Neural cell (in vitro differentiated cells): ENCODE measurements around the gene RPL28. TPM values are rescaled to one million over a fixed set of nuclear protein-coding genes. Genes with fewer than 3 reads are reported as not detected.

Source experiments
- H2AFZ ChIP-seq: fragments of 200-600, 300-800 bp; sonication (generic), shearing (Covaris generic); 2 replicates; pipeline ENCODE4 v1.6.0; 2014; ENCODE audit warnings: low read depth, mild to moderate bottlenecking, antibody characterized with exemption, low read length, moderate library complexity
- H3F3A ChIP-seq: fragments of 200-600 bp; shearing (Covaris generic); 2 replicates; pipeline ENCODE4 v1.6.1; 2016; ENCODE audit warnings: mild to moderate bottlenecking, moderate library complexity, mixed read lengths, antibody characterized with exemption, low read length; ENCODE audit not compliant: insufficient read depth, poor library complexity, severe bottlenecking
- H3K27ac ChIP-seq: fragments of 200-600, 300-800 bp; sonication (generic), shearing (Covaris generic); 2 replicates; pipeline ENCODE4 v1.5.1; 2014; ENCODE audit warnings: mild to moderate bottlenecking, low read length, moderate library complexity
- H3K27me3 ChIP-seq: fragments of 300-800, 200-600 bp; sonication (generic), shearing (Covaris generic); 2 replicates; pipeline ENCODE4 v1.6.0; 2014; ENCODE audit warnings: mild to moderate bottlenecking, low read depth, low read length, moderate library complexity; ENCODE audit not compliant: insufficient read depth
- H3K36me3 ChIP-seq: fragments of 300-800, 200-600 bp; sonication (generic), shearing (Covaris generic); 2 replicates; pipeline ENCODE4 v1.5.1; 2014; ENCODE audit warnings: mild to moderate bottlenecking, antibody characterized with exemption, low read length, moderate library complexity; ENCODE audit not compliant: insufficient read depth
- H3K4me2 ChIP-seq: fragments of 300-800, 200-600 bp; sonication (generic), shearing (Covaris generic); 2 replicates; pipeline ENCODE4 v1.6.0; 2014; ENCODE audit warnings: mild to moderate bottlenecking, low read length
- H3K4me3 ChIP-seq: fragments of 300-800, 200-600 bp; sonication (generic), shearing (Covaris generic); 2 replicates; pipeline ENCODE4 v1.5.1; 2014; ENCODE audit warnings: mild to moderate bottlenecking, low read length, moderate library complexity
- H3K79me2 ChIP-seq: fragments of 200-600 bp; shearing (Covaris generic); replicated peaks from 2 replicates; pipeline ENCODE4 v1.6.0; 2014; ENCODE audit warnings: mild to moderate bottlenecking, low read length, moderate library complexity; ENCODE audit not compliant: insufficient read depth
- H3K9ac ChIP-seq: fragments of 300-800, 200-600 bp; sonication (generic), shearing (Covaris generic); 2 replicates; pipeline ENCODE4 v1.6.1; 2016; ENCODE audit warnings: mild to moderate bottlenecking, low read length, mixed read lengths
- H3K9me2 ChIP-seq: fragments of 200-600 bp; shearing (Covaris generic); 2 replicates; pipeline ENCODE4 v1.6.1; 2016; ENCODE audit warnings: mild to moderate bottlenecking, low read length, mixed read lengths; ENCODE audit not compliant: insufficient read depth
- H3K9me3 ChIP-seq: fragments of 200-600, 300-800 bp; sonication (generic), shearing (Covaris generic); 2 replicates; pipeline ENCODE4 v1.6.1; 2016; ENCODE audit warnings: mild to moderate bottlenecking, mixed run types, low read length, moderate library complexity, mixed read lengths
- H4K20me1 ChIP-seq: fragments of 200-600 bp; shearing (Covaris generic); 2 replicates; pipeline ENCODE4 v1.6.1; 2016; ENCODE audit warnings: mild to moderate bottlenecking, mixed run types; ENCODE audit not compliant: insufficient read depth
- EZH2 ChIP-seq: fragments of 200-600, 300-800 bp; shearing (Covaris generic), sonication (generic); IDR thresholded peaks from 2 replicates; pipeline ENCODE4 v1.6.1; 2014; ENCODE audit warnings: antibody characterized with exemption, low read length, borderline replicate concordance, mild to moderate bottlenecking; ENCODE audit not compliant: insufficient read depth, poor library complexity, severe bottlenecking
- MXI1 ChIP-seq: fragments of 450-650 bp; conservative IDR thresholded peaks from 2 replicates; pipeline ENCODE4 v1.6.1; 2014; ENCODE audit warnings: antibody characterized with exemption, mild to moderate bottlenecking; ENCODE audit not compliant: poor library complexity, severe bottlenecking
- POLR2AphosphoS5 ChIP-seq: IDR thresholded peaks from 2 replicates; pipeline ENCODE4 v1.6.1; 2012
- RAD21 ChIP-seq: fragments of 450-650 bp; conservative IDR thresholded peaks from 2 replicates; pipeline ENCODE4 v1.6.1; 2014; ENCODE audit warnings: antibody characterized with exemption, mild to moderate bottlenecking, moderate library complexity
- SMC3 ChIP-seq: fragments of 450-650 bp; conservative IDR thresholded peaks from 2 replicates; pipeline ENCODE4 v1.6.1; 2014; ENCODE audit warnings: antibody characterized with exemption, mild to moderate bottlenecking, moderate library complexity; ENCODE audit not compliant: poor library complexity
- TAF1 ChIP-seq: IDR thresholded peaks from 2 replicates; pipeline ENCODE4 v1.6.1; 2012; ENCODE audit warnings: low read depth
- polyA plus RNA-seq: library from polyadenylated mRNA; depleted of rRNA; stranded (reverse); fragments of >200 nt; gene quantifications from 2 replicates; pipeline ENCODE4 v1.2.3, GENCODE V29; 2014
- TF ChIP-seq, protein P1 (sequence below): IDR thresholded peaks from 2 replicates; pipeline ENCODE4 v1.6.1; 2012; ENCODE audit warnings: borderline replicate concordance
- TF ChIP-seq, protein P2 (sequence below): fragments of 450-650 bp; IDR thresholded peaks from 2 replicates; pipeline ENCODE4 v1.5.1; 2014; ENCODE audit warnings: antibody characterized with exemption, mild to moderate bottlenecking, moderate library complexity; ENCODE audit not compliant: poor library complexity, severe bottlenecking

RPL28 gene
- polyA plus RNA-seq, 1 donor from 2014 or later = 195 TPM

DNA sequence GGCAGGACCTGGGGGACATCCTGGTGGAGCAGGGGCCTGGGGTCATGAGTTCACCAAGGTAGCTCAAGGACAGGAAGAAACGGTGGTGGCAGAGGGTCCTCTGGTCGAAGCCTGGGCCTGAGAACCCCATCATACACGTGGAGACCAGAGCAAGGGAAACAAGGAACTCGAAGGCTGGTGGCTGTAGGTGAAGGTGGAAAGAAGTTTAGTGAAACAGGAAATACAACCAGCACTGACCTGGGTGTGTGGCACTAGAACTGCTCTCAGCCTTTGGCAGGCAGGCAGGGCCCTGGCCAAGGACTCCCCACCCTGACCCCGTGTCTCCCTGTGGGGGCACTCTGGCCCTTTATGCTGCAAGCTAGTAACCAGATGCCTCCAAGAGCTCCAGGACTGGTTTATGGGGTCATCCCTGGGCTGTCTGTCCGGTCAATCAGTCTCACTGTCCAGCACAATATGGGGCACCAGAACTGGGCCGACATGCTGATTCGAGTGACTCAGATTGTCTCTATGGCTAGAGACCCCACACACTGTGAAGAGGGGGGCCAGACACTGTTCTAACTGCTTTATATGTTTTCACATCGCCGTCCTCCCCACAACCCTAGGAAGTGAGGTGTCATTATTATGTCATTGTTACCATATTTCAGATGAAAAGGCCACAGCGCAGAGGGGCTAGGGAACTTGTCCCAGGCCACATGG, 35.0 kb upstream of the RPL28 start:
- peaks cover 45% of the 10 kb centered on the region for H3K27me3 ChIP-seq
- H3K27ac ChIP-seq = no peak overlapping the region
- no peaks in the 10 kb centered on the region for H4K20me1 ChIP-seq
- H3K4me2 ChIP-seq = no peak overlapping the region
- no peaks in the 10 kb centered on the region for H3K79me2 ChIP-seq
- no peaks in the 10 kb centered on the region for H3K36me3 ChIP-seq
- H3K9me3 ChIP-seq = no peaks in the 10 kb centered on the region
- no peak for TF ChIP-seq RAD21
- no peak for TF ChIP-seq TAF1
- TF ChIP-seq SMC3 = no peak
- TF ChIP-seq POLR2AphosphoS5 = no peak
- TF ChIP-seq, protein P1, sequence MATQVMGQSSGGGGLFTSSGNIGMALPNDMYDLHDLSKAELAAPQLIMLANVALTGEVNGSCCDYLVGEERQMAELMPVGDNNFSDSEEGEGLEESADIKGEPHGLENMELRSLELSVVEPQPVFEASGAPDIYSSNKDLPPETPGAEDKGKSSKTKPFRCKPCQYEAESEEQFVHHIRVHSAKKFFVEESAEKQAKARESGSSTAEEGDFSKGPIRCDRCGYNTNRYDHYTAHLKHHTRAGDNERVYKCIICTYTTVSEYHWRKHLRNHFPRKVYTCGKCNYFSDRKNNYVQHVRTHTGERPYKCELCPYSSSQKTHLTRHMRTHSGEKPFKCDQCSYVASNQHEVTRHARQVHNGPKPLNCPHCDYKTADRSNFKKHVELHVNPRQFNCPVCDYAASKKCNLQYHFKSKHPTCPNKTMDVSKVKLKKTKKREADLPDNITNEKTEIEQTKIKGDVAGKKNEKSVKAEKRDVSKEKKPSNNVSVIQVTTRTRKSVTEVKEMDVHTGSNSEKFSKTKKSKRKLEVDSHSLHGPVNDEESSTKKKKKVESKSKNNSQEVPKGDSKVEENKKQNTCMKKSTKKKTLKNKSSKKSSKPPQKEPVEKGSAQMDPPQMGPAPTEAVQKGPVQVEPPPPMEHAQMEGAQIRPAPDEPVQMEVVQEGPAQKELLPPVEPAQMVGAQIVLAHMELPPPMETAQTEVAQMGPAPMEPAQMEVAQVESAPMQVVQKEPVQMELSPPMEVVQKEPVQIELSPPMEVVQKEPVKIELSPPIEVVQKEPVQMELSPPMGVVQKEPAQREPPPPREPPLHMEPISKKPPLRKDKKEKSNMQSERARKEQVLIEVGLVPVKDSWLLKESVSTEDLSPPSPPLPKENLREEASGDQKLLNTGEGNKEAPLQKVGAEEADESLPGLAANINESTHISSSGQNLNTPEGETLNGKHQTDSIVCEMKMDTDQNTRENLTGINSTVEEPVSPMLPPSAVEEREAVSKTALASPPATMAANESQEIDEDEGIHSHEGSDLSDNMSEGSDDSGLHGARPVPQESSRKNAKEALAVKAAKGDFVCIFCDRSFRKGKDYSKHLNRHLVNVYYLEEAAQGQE = no peak
- TF ChIP-seq, protein P2, sequence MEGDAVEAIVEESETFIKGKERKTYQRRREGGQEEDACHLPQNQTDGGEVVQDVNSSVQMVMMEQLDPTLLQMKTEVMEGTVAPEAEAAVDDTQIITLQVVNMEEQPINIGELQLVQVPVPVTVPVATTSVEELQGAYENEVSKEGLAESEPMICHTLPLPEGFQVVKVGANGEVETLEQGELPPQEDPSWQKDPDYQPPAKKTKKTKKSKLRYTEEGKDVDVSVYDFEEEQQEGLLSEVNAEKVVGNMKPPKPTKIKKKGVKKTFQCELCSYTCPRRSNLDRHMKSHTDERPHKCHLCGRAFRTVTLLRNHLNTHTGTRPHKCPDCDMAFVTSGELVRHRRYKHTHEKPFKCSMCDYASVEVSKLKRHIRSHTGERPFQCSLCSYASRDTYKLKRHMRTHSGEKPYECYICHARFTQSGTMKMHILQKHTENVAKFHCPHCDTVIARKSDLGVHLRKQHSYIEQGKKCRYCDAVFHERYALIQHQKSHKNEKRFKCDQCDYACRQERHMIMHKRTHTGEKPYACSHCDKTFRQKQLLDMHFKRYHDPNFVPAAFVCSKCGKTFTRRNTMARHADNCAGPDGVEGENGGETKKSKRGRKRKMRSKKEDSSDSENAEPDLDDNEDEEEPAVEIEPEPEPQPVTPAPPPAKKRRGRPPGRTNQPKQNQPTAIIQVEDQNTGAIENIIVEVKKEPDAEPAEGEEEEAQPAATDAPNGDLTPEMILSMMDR = no peak
- TF ChIP-seq EZH2 = no peak
- H3K9ac ChIP-seq = no peak overlapping the region
- H3K9me2 ChIP-seq = no peaks in the 10 kb centered on the region
- H3K4me3 ChIP-seq = no peak overlapping the region
- H3F3A ChIP-seq = no peaks in the 10 kb centered on the region
- H2AFZ ChIP-seq = no peak overlapping the region

DNA sequence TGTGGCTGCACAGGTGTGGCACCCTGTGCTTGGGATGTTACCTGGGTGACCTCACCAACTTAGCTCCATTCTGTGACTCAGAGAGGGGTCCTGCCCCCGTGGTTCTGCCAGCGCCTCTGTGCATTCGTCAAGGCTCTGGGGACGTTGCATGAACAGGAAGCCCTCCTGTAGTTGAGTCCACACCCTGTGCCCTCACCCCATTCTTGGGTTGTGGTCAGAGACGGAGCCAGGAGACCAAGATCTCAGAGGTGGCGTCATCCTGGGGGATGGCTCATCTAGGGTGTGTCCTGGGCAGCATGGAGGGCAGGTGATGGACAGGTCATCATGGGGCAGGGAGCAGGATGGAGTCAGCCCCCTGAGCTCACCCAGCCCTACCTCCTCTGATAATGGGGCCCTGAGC, 33.7 kb upstream of the RPL28 start:
- Histone ChIP-seq H2AFZ (no peak overlapping the region), H3K27ac (no peak overlapping the region), H3F3A (no peaks in the 10 kb centered on the region), H3K4me3 (no peak overlapping the region), H3K9me3 (no peaks in the 10 kb centered on the region), H3K79me2 (no peaks in the 10 kb centered on the region), H3K27me3 (peaks cover 54% of the 10 kb centered on the region), H3K9ac (no peak overlapping the region), H3K9me2 (no peaks in the 10 kb centered on the region), H4K20me1 (no peaks in the 10 kb centered on the region), H3K36me3 (no peaks in the 10 kb centered on the region), H3K4me2 (no peak overlapping the region)
- no peak for TF ChIP-seq SMC3

DNA sequence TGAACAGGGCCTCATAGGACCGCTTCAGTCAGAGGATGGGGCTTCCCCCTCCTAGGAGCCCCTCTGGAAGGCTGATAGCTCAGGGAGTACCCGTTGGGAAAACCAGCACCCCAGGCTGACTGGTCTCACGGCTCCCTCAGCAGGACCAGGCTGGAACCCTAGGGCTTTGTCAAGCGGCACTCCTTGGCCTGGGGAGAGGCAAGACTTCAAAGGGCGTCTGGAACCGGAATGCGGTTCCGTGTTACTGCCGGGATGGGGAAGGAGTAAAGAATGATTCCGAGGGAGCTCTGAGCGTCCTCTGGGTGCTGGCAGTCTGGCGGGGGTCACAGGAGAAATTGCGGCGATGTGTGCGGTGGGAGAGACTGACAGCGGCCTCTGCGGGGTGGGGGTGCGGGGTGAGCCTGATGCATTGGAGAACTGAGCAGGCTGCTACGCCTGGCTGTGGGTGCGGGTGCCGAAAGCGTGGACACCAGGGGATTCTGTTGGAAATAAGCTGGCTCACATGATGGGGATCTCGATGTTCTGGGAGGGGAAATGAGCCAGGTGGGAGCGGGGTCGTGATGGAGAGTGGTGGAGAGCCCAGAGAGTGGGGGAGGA, 33.1 kb upstream of the RPL28 start:
- Histone ChIP-seq H3K36me3 (no peaks in the 10 kb centered on the region), H3K4me3 (peak overlapping the region; percentile 71), H4K20me1 (no peaks in the 10 kb centered on the region), H3K79me2 (no peaks in the 10 kb centered on the region), H3K27me3 (peaks cover 54% of the 10 kb centered on the region), H3K27ac (no peak overlapping the region), H3K9ac (no peak overlapping the region), H3K9me3 (no peaks in the 10 kb centered on the region), H3K4me2 (no peak overlapping the region), H3K9me2 (no peaks in the 10 kb centered on the region), H2AFZ (no peak overlapping the region), H3F3A (no peaks in the 10 kb centered on the region)
- TF ChIP-seq SMC3 = no peak
- TF ChIP-seq TAF1 = no peak
- TF ChIP-seq, protein P2 = no peak
- TF ChIP-seq EZH2 = no peak
- TF ChIP-seq MXI1 = no peak
- TF ChIP-seq, protein P1 = no peak
- TF ChIP-seq RAD21 = no peak
